HEK293 (cell line): ENCODE measurements around the gene ZNF184.

Source experiments
- CTCF ChIA-PET: fragments of 350-600 bp; formaldehyde crosslinking; extraction: SDS; loops from one replicate; lab custom pipeline; 2021; ENCODE audit warnings: antibody characterized with exemption; lab: Yijun Ruan, JAX
- POLR2A ChIA-PET: fragments of 300-600 bp; formaldehyde crosslinking; extraction: SDS; loops from one replicate; lab custom pipeline; 2020; ENCODE audit warnings: antibody characterized with exemption, inconsistent platforms; lab: Yijun Ruan, JAX
- H3K27ac ChIP-seq: fragments of 200-500 bp; sonication (Bioruptor generic); 2 replicates; pipeline ENCODE4 v1.5.1; 2014; ENCODE audit warnings: low read depth, low read length, control low read depth, inconsistent platforms; ENCODE audit errors: extremely low read depth
- H3K36me3 ChIP-seq, 2 experiments: fragments of 200-500 bp in 1 of 2; sonication (Bioruptor generic) in 1 of 2; 1 replicate in 1 of 2; 2 replicates in 1 of 2; pipeline ENCODE4 v1.5.1; 2014 to 2017; ENCODE audit warnings: inconsistent platforms in 2 of 2, low read length in 2 of 2; ENCODE audit not compliant: control insufficient read depth in 2 of 2, insufficient read depth in 1 of 2
- H3K4me1 ChIP-seq: fragments of 200-500 bp; sonication (Bioruptor generic); 2 replicates; pipeline ENCODE4 v1.5.1; 2014; ENCODE audit warnings: mild to moderate bottlenecking, low read length, inconsistent platforms; ENCODE audit not compliant: control insufficient read depth, insufficient read depth
- H3K4me3 ChIP-seq: 2 replicates; pipeline ENCODE4 v1.5.1; 2011; ENCODE audit warnings: low read depth, mild to moderate bottlenecking, control low read depth, low read length, moderate library complexity
- H3K9me3 ChIP-seq: fragments of 200-500 bp; sonication (Bioruptor generic); 2 replicates; pipeline ENCODE4 v1.5.1; 2014; ENCODE audit warnings: low read depth, low read length, inconsistent platforms; ENCODE audit not compliant: control insufficient read depth, insufficient read depth
- GLIS2 ChIP-seq: fragments of 450-650 bp; formaldehyde crosslinking; IDR thresholded peaks from 2 replicates; pipeline ENCODE4 v1.5.1; 2016; ENCODE audit warnings: missing biosample characterization, missing genetic modification characterization
- SCRT1 ChIP-seq: fragments of 450-650 bp; formaldehyde crosslinking; IDR thresholded peaks from 2 replicates; pipeline ENCODE4 v1.5.1; 2016; ENCODE audit warnings: missing biosample characterization, missing genetic modification characterization, borderline replicate concordance
- SCRT2 ChIP-seq: fragments of 450-650 bp; formaldehyde crosslinking; IDR thresholded peaks from 2 replicates; pipeline ENCODE4 v1.5.1; 2016; ENCODE audit warnings: missing biosample characterization, missing genetic modification characterization
- ZFHX2 ChIP-seq: fragments of 450-650 bp; formaldehyde crosslinking; conservative IDR thresholded peaks from 2 replicates; pipeline ENCODE4 v1.5.1; 2016; ENCODE audit warnings: missing biosample characterization, missing genetic modification characterization
- ZNF112 ChIP-seq: fragments of 450-650 bp; formaldehyde crosslinking; IDR thresholded peaks from 2 replicates; pipeline ENCODE4 v1.5.0; 2017; ENCODE audit warnings: missing biosample characterization, missing genetic modification characterization
- ZNF2 ChIP-seq: fragments of 450-650 bp; formaldehyde crosslinking; IDR thresholded peaks from 2 replicates; pipeline ENCODE4 v1.5.1; 2016; ENCODE audit warnings: missing biosample characterization, missing genetic modification characterization
- ZNF202 ChIP-seq: fragments of 450-650 bp; formaldehyde crosslinking; IDR thresholded peaks from 2 replicates; pipeline ENCODE4 v1.5.1; 2016; ENCODE audit warnings: missing biosample characterization, missing genetic modification characterization, borderline replicate concordance
- ZNF391 ChIP-seq: fragments of 450-650 bp; formaldehyde crosslinking; IDR thresholded peaks from 2 replicates; pipeline ENCODE4 v1.5.1; 2016; ENCODE audit warnings: low read depth, missing biosample characterization, missing genetic modification characterization, borderline replicate concordance
- ZNF394 ChIP-seq: fragments of 450-650 bp; formaldehyde crosslinking; IDR thresholded peaks from 2 replicates; pipeline ENCODE4 v1.5.1; 2016; ENCODE audit warnings: missing biosample characterization, missing genetic modification characterization, mild to moderate bottlenecking, moderate library complexity, borderline replicate concordance
- ZNF514 ChIP-seq: fragments of 450-650 bp; formaldehyde crosslinking; IDR thresholded peaks from 2 replicates; pipeline ENCODE4 v1.5.1; 2016; ENCODE audit warnings: missing biosample characterization, missing genetic modification characterization
- ZNF521 ChIP-seq: fragments of 450-650 bp; formaldehyde crosslinking; IDR thresholded peaks from 2 replicates; pipeline ENCODE4 v1.5.1; 2017; ENCODE audit warnings: missing biosample characterization, mild to moderate bottlenecking, missing genetic modification characterization
- ZNF529 ChIP-seq: fragments of 450-650 bp; formaldehyde crosslinking; IDR thresholded peaks from 2 replicates; pipeline ENCODE4 v1.5.1; 2017; ENCODE audit warnings: missing genetic modification characterization, missing biosample characterization; ENCODE audit not compliant: insufficient replicate concordance
- ZNF600 ChIP-seq: fragments of 450-650 bp; formaldehyde crosslinking; IDR thresholded peaks from 2 replicates; pipeline ENCODE4 v1.5.1; 2016; ENCODE audit warnings: missing biosample characterization, missing genetic modification characterization
- ZNF624 ChIP-seq: fragments of 450-650 bp; formaldehyde crosslinking; IDR thresholded peaks from 2 replicates; pipeline ENCODE4 v1.5.1; 2017; ENCODE audit warnings: missing biosample characterization, missing genetic modification characterization
- ZNF830 ChIP-seq: fragments of 450-650 bp; IDR thresholded peaks from 2 replicates; pipeline ENCODE4 v1.5.0; 2018; ENCODE audit warnings: missing biosample characterization, missing genetic modification characterization, low read depth, mild to moderate bottlenecking, moderate library complexity
- TF ChIP-seq, protein P1 (sequence below): fragments of 450-650 bp; formaldehyde crosslinking; IDR thresholded peaks from 2 replicates; pipeline ENCODE4 v1.5.1; 2016; ENCODE audit warnings: missing biosample characterization, missing genetic modification characterization
- TF ChIP-seq, protein P2 (sequence below): fragments of 450-650 bp; formaldehyde crosslinking; IDR thresholded peaks from 2 replicates; pipeline ENCODE4 v1.5.1; 2016; ENCODE audit warnings: missing biosample characterization, missing genetic modification characterization, low read depth
- TF ChIP-seq, protein P3 (sequence below): fragments of 450-650 bp; formaldehyde crosslinking; IDR thresholded peaks from 2 replicates; pipeline ENCODE4 v1.5.1; 2016; ENCODE audit warnings: missing biosample characterization, missing genetic modification characterization
- TF ChIP-seq, protein P4 (sequence below): fragments of 450-650 bp; formaldehyde crosslinking; IDR thresholded peaks from 2 replicates; pipeline ENCODE4 v1.5.1; 2016; ENCODE audit warnings: missing biosample characterization, missing genetic modification characterization

The ZNF184 gene

DNA sequence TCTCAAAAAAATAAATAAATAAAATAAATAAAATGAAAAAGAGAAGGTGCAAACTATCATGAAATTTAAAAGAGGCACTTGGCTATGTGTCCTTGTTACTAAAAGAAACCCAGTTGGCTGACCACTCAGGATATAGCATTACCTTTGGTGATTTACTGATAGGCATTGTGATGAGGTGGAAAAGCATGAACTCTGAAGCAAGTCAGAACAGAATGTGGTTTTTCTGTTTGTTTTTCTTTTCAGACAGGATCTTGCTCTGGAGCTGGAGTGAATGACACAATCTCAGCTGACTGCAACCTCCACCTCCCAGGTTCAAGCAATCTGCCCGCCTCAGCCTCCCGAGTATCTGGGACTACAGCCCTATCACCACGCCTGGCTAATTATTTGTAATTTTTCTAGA, 31.9 kb downstream of the ZNF184 start:
- Histone ChIP-seq H3K36me3 (no peaks in the 10 kb centered on the region), H3K4me3 (no peak overlapping the region)
- TF ChIP-seq ZNF600 (0 out of 2 replicates have a peak, but pooled peaks have one; percentile 15), ZNF529 (tag by site-specific recombination) (no peak)
- TF ChIP-seq, all 188 proteins: peak for 1
- ChIA-PET CTCF (no interaction called here), POLR2A (no interaction called here)
- Histone ChIP-seq H3K9me3 (no peaks in the 10 kb centered on the region), H3K27ac (no peak overlapping the region), H3K4me1 (no peaks in the 10 kb centered on the region)

DNA sequence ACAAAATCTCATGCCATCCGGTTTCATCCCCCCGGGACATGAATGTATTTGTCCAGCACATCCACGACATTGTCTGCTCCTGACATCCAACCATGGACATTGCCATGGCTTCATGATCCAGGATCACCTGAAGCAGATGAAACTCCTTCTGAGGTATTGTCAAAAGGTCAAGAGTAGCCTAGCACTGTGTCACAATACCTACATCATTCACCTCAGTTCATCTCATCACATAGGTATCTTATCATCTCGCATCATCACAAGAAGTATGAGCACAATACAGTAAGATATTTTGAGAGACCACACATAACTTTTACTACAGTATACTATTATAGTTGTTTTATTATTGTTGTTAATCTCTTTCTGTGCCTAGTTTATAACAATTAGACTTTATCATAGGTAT, 33.5 kb downstream of the ZNF184 start:
- POLR2A ChIA-PET = no interaction called here
- no peak overlapping the region for H3K4me3 ChIP-seq
- CTCF ChIA-PET = no interaction called here
- no peaks in the 10 kb centered on the region for H3K9me3 ChIP-seq
- no peak overlapping the region for H3K27ac ChIP-seq
- TF ChIP-seq ZNF394 (tag by site-specific recombination) (no peak), ZFHX2 (tag by site-specific recombination) (no peak), ZNF830 (tag by site-specific recombination) (no peak), ZNF521 (tag by site-specific recombination) (no peak), ZNF624 (tag by site-specific recombination) (no peak), ZNF514 (no peak), ZNF202 (tag by site-specific recombination) (no peak), GLIS2 (tag by site-specific recombination) (no peak), ZNF112 (tag by site-specific recombination) (no peak), SCRT2 (no peak), ZNF391 (tag by site-specific recombination) (no peak), ZNF2 (tag by site-specific recombination) (no peak), SCRT1 (tag by site-specific recombination) (no peak)
- TF ChIP-seq, protein P1, sequence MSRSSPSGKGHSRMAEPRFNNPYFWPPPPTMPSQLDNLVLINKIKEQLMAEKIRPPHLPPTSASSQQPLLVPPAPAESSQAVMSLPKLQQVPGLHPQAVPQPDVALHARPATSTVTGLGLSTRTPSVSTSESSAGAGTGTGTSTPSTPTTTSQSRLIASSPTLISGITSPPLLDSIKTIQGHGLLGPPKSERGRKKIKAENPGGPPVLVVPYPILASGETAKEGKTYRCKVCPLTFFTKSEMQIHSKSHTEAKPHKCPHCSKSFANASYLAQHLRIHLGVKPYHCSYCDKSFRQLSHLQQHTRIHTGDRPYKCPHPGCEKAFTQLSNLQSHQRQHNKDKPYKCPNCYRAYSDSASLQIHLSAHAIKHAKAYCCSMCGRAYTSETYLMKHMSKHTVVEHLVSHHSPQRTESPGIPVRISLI (tag by site-specific recombination) = no peak
- TF ChIP-seq, protein P2, sequence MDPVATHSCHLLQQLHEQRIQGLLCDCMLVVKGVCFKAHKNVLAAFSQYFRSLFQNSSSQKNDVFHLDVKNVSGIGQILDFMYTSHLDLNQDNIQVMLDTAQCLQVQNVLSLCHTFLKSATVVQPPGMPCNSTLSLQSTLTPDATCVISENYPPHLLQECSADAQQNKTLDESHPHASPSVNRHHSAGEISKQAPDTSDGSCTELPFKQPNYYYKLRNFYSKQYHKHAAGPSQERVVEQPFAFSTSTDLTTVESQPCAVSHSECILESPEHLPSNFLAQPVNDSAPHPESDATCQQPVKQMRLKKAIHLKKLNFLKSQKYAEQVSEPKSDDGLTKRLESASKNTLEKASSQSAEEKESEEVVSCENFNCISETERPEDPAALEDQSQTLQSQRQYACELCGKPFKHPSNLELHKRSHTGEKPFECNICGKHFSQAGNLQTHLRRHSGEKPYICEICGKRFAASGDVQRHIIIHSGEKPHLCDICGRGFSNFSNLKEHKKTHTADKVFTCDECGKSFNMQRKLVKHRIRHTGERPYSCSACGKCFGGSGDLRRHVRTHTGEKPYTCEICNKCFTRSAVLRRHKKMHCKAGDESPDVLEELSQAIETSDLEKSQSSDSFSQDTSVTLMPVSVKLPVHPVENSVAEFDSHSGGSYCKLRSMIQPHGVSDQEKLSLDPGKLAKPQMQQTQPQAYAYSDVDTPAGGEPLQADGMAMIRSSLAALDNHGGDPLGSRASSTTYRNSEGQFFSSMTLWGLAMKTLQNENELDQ = no peak
- TF ChIP-seq, protein P3, sequence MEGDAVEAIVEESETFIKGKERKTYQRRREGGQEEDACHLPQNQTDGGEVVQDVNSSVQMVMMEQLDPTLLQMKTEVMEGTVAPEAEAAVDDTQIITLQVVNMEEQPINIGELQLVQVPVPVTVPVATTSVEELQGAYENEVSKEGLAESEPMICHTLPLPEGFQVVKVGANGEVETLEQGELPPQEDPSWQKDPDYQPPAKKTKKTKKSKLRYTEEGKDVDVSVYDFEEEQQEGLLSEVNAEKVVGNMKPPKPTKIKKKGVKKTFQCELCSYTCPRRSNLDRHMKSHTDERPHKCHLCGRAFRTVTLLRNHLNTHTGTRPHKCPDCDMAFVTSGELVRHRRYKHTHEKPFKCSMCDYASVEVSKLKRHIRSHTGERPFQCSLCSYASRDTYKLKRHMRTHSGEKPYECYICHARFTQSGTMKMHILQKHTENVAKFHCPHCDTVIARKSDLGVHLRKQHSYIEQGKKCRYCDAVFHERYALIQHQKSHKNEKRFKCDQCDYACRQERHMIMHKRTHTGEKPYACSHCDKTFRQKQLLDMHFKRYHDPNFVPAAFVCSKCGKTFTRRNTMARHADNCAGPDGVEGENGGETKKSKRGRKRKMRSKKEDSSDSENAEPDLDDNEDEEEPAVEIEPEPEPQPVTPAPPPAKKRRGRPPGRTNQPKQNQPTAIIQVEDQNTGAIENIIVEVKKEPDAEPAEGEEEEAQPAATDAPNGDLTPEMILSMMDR (tag by site-specific recombination) = no peak
- TF ChIP-seq, protein P4, sequence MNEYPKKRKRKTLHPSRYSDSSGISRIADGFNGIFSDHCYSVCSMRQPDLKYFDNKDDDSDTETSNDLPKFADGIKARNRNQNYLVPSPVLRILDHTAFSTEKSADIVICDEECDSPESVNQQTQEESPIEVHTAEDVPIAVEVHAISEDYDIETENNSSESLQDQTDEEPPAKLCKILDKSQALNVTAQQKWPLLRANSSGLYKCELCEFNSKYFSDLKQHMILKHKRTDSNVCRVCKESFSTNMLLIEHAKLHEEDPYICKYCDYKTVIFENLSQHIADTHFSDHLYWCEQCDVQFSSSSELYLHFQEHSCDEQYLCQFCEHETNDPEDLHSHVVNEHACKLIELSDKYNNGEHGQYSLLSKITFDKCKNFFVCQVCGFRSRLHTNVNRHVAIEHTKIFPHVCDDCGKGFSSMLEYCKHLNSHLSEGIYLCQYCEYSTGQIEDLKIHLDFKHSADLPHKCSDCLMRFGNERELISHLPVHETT (tag by site-specific recombination) = no peak
- TF ChIP-seq, all 188 proteins: peak for 0
- Histone ChIP-seq H3K4me1 (no peaks in the 10 kb centered on the region), H3K36me3 (no peaks in the 10 kb centered on the region)
